Inflammatory macrophage treated with lipopolysaccharide for 1 hour (primary cell): ENCODE results near the gene SYNJ2.

Experiments
- DNase-seq, 2 donors: peaks; one replicate each; pipeline ENCODE4 v3.0.0-alpha.2; 2020 to 2022

Gene SYNJ2

GRCh38 chr6:158063736-158064135, 82.1 kb downstream of the SYNJ2 start:
- no peak for DNase-seq

DNA sequence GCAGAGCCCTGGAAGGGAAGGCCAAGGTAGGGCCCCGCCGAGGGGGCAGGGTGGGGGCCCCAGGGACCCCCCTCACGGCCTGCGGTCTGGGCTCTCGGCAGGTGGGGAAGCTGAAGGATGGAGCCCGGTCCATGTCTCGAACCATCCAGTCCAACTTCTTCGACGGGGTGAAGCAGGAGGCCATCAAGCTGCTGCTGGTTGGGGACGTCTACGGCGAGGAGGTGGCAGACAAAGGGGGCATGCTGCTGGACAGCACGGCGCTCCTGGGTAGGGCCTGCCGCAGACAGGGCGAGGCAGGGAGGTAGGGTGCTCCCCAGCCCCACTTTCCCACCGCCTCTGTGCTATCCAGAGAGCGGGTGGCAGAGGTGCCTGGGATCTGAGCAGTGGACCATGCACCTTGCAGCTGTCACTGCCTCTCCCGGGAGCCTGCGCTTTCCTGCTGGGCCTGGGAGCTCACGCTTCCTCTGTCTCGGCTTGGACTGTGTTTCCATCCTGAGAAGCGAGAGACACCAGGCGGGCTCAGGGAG, 83.1 kb downstream of the SYNJ2 start:
- no peak for DNase-seq

- DNase-seq, result no peak
Measured at GRCh38 chr6:158066136-158066781, 84.6 kb downstream of the SYNJ2 start.

GRCh38 chr6:158067436-158068015, 85.9 kb downstream of the SYNJ2 start:
- no peak for DNase-seq

- DNase-seq, result no peak
Measured at GRCh38 chr6:158068156-158068892, 86.7 kb downstream of the SYNJ2 start.

DNA sequence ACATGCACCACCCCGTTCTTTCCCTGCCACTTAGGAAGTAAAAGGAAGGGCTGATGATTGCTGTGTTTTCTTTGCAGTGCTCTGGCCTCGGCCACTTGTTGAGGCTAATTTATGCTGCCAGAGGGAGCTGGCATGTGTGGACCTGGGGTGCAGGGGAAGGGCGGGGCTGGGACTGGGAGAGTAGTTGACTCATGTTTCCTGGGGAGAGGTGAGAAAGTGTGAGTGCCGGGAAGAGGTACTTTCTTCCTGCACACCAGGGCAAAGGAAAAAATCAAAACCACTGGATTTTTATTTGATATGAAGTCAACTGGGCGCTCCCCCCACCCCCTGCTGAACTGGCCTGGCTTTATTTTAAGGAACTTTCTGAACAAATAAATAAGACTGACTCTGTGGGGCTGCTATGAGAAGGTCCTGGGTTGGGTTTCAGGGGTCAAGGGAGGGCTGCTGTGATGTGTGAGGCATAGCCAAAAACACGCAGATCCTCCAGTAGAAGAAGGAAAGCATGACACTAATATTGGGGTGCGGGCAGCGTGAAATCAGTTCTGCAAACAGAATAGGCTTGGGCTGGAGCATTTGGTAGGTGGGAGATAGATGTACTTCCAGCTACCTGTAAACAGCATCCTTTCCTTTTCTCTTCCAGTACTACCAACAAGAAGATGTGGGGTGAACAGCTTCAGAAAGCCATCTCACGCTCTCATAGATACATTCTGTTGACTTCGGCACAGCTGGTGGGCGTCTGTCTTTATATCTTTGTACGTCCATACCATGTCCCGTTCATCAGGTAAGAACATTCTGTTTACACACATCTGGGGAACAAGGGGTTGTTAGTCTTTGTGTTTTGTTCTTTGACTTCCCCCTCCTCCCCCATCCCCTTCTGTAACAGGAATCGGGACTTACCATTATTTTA, 87.5 kb downstream of the SYNJ2 start:
- no peak for DNase-seq

GRCh38 chr6:158069800-158070195, 88.1 kb downstream of the SYNJ2 start:
- no peak for DNase-seq

DNA sequence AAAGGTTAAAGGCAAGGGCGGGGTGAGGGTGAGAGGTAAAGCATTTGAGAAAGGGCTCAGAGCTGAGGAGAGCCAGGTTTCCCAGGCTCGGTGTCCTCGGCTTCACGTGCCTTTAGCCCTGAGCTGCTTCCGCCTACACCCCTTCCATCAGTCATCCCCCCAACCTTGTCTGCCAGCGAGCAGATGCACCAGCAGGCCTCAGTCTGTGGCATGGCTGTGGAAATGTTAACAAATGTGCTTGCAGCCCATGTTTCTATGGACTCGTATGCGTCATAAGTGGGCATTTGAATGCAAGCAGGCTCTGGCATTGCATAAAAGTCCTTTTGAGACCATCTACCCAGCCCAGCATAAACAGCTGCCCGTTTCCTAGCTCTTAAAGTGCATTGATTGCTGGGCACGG, 88.8 kb downstream of the SYNJ2 start:
- no peak for DNase-seq

DNA sequence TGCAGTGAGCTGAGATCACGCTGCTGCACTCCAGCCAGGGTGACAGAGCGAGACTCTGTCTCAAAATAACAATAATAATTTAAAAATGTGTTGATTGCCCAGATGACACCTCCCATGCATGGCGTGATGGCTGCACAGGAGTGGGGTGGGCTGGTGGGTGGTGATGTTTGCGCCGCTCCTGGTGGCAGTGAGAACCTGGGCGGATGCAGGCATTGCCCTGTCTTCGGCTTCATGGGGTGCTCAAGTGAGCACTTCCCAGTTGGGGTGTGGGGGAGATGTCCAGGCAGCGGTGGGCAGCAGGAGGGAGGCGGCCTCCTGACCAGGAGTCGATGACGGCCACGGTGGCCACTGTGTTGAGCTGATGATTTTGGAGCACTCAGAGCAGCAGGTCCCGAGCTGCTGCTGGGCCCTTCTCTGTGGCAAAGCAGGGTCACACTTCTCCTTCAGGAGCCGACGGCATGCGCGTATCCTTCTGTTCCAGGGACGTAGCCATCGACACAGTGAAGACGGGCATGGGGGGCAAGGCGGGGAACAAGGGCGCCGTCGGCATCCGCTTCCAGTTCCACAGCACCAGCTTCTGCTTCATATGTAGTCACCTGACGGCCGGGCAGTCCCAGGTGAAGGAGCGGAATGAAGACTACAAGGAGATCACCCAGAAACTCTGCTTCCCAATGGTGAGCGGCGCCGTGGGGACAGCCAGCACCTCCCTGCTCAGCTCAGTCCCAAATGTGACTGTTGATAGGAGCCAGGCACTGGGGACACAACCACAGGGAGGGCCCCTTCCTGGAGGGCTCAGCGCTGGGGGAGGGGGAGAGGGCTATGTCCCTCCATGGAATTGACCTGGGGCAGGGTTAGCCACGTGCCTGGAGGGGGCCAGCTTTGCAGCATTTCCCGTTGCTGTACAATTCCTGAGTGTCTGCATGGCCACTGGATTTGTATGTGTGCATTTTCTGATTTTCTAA, 89.7 kb downstream of the SYNJ2 start:
- DNase-seq, result no peak

GRCh38 chr6:158072083-158072721, 90.5 kb downstream of the SYNJ2 start:
- DNase-seq, result peak; percentile 53 to 84

- no peak for DNase-seq
Measured at GRCh38 chr6:158073776-158074175, 92.1 kb downstream of the SYNJ2 start.

DNA sequence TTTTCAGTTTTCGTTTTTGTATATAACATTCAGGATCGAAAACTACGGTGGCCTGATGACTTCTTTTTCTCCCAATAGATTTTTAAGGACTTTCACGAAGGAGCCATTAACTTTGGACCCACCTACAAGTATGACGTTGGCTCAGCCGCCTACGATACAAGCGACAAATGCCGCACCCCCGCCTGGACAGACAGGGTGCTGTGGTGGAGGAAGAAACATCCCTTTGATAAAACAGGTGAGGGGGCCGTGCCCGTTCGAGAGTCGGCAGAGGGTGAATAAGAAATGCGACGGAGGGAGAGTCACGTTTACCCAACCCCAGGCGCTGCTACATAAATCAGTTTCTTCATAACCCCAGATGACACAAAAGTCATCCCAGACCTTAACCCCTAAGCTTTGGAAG, 94.9 kb downstream of the SYNJ2 start:
- DNase-seq, result no peak

DNA sequence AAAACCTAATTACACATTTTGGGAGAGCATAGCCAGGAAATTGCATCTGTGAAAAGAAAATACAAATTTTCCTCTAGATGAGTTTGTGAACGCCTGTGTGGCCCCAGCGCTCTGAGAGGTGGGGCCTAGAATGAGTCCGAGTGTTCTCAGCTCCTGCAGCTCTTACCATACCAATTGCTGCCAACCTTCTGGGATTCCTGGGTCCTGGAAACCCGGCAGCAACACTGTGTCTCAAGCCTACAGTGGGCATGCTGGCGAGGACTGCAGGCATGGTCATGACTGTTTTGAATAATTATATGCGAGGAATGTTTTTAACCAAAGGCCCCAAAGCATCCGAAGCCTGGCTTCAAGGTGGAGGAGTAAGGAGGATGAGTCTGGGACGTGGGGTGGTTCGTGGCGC, 96.0 kb downstream of the SYNJ2 start:
- DNase-seq, result no peak

GRCh38 chr6:158078320-158078719, 96.7 kb downstream of the SYNJ2 start:
- DNase-seq, result no peak

DNA sequence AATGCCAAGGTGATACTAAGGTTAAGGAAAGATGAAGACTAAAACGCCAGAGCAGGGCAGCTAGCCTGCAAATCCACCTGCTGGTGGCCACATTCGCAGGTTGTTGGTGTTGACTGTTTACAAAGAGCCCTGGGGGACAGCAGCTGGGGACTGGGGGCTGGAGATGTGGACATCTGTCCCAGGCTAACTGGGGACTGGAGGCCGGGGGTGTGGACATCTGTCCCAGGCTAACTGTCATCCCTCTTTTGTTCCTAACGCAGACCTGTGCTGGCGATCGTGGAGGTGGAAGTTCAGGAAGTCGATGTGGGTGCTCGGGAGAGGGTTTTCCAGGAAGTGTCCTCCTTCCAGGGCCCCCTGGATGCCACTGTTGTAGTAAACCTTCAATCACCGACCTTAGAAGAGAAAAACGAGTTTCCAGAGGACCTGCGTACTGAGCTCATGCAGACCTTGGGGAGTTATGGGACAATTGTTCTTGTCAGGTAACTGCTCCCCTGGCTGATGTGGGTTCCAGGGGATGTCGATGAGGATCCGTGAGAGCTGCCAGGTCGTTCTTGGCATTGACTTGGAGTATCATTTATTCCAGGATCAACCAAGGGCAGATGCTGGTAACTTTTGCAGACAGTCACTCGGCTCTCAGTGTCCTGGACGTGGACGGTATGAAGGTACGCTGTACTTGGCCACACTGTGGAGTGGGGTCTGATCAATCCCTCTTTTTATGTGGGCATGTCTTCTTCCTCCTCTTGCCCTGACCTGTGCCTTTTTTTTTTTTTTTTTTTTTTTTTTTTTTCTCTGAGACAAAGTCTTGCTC, 99.4 kb downstream of the SYNJ2 start:
- DNase-seq, result no peak

GRCh38 chr6:158081657-158081935, 99.9 kb downstream of the SYNJ2 start:
- peak; percentile 75 for DNase-seq

DNA sequence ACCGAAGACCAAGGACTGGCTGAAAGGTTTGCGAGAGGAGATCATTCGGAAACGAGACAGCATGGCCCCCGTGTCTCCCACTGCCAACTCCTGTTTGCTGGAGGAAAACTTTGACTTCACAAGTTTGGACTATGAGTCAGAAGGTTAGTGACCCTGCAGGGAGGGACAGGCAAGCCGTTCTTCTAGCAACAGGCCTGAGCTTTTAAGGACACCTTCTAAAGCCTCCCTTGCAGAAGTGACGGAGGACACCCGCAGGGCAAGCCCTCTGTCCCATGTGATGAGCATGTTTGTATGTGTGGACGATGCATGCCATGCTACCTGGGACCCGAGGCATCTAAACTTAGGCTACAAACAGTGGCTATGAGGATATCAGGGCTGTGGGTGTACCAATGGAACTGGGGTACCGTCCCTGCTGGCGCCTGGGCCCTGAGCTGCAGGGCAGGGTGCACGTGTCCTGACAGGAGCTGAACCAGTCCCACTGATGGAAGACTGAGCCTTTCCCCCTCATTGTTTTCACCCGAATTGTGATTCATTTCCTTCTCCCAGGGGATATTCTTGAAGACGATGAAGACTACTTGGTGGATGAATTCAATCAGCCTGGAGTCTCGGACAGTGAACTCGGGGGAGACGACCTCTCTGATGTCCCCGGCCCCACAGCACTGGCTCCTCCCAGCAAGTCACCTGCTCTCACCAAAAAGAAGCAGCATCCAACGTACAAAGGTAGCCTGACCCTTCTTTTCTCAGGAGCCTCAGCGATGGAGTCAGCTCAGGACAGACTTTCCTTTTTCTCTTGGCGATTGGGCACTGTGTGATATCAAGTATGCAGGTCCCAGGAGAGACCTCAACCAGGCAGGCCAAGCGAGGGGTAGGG, 102.0 kb downstream of the SYNJ2 start:
- no peak for DNase-seq

GRCh38 chr6:158085261-158086053, 103.8 kb downstream of the SYNJ2 start:
- no peak for DNase-seq

- no peak for DNase-seq
Measured at GRCh38 chr6:158086054-158086503, 104.4 kb downstream of the SYNJ2 start.
